CD4-positive, alpha-beta T cell (primary cell): Measurements from ENCODE around the gene KCNQ4. TPM values are rescaled to one million over a fixed set of nuclear protein-coding genes. Genes with fewer than 3 reads are reported as not detected.

Source experiments
- ATAC-seq: fragments of 200-7000 bp; cut with Tn5 transposase; one replicate; pipeline ENCODE4 v1.10.0; 2022; ENCODE audit warnings: mild to moderate bottlenecking; ENCODE audit not compliant: poor library complexity
- CTCF ChIA-PET: fragments of 350-600 bp; sonication (Branson Sonifier 250); formaldehyde crosslinking; loops from one replicate; lab custom pipeline; 2021; ENCODE audit warnings: antibody characterized with exemption, inconsistent platforms; lab: Charles Lee
- POLR2A ChIA-PET: fragments of 350-600 bp; sonication (Branson Sonifier 250); formaldehyde crosslinking; loops from one replicate; lab custom pipeline; 2021; ENCODE audit warnings: antibody characterized with exemption, inconsistent platforms; lab: Charles Lee
- DNase-seq, 14 experiments: peaks; one replicate each; pipeline ENCODE4 v3.0.0-alpha.2; 2013 to 2020; ENCODE audit warnings: mixed read lengths in 2 of 14
- H3K27ac ChIP-seq, 2 donors: one replicate each; pipeline versions ENCODE4 v1.5.1 to v1.7.0; 2013; ENCODE audit warnings: low read length in 2 of 2, low read depth in 1 of 2, mild to moderate bottlenecking in 1 of 2
- H3K27me3 ChIP-seq, 2 experiments: 1 replicate in 1 of 2; 2 replicates in 1 of 2; pipeline versions ENCODE4 v1.6.1 to v1.7.0; 2013; ENCODE audit warnings: low read length in 2 of 2, control low read depth in 1 of 2, mild to moderate bottlenecking in 1 of 2, moderate library complexity in 1 of 2; ENCODE audit not compliant: insufficient read depth in 2 of 2, control insufficient read depth in 1 of 2
- H3K36me3 ChIP-seq: one replicate; pipeline ENCODE4 v1.6.1; 2013; ENCODE audit warnings: low read length, control low read depth; ENCODE audit not compliant: insufficient read depth
- H3K4me1 ChIP-seq: one replicate; pipeline ENCODE4 v1.6.1; 2013; ENCODE audit warnings: low read length, control low read depth; ENCODE audit not compliant: insufficient read depth
- H3K4me3 ChIP-seq: one replicate; pipeline ENCODE4 v1.5.1; 2013; ENCODE audit warnings: mild to moderate bottlenecking, low read length, moderate library complexity
- H3K9me3 ChIP-seq, 2 experiments: 1 replicate in 1 of 2; 2 replicates in 1 of 2; pipeline versions ENCODE4 v1.6.1 to v1.7.0; 2013; ENCODE audit warnings: low read length in 2 of 2, mild to moderate bottlenecking in 2 of 2, control low read depth in 1 of 2, moderate library complexity in 1 of 2; ENCODE audit not compliant: control insufficient read depth in 1 of 2, insufficient read depth in 1 of 2
- H3K27ac Mint-ChIP-seq: one replicate; pipeline ENCODE4 v1.8.0; 2020; ENCODE audit warnings: mixed read lengths
- H3K27me3 Mint-ChIP-seq: one replicate; pipeline ENCODE4 v1.8.0; 2021; ENCODE audit warnings: mixed read lengths
- H3K36me3 Mint-ChIP-seq: one replicate; pipeline ENCODE4 v1.8.0; 2021; ENCODE audit warnings: low read depth, mixed read lengths
- H3K4me1 Mint-ChIP-seq: one replicate; pipeline ENCODE4 v1.8.0; 2021; ENCODE audit warnings: low read depth, mixed read lengths
- H3K4me3 Mint-ChIP-seq: one replicate; pipeline ENCODE4 v1.8.0; 2020; ENCODE audit warnings: mild to moderate bottlenecking, mixed read lengths
- H3K9me3 Mint-ChIP-seq: one replicate; pipeline ENCODE4 v1.8.0; 2020; ENCODE audit warnings: mixed read lengths
- intact Hi-C, 2 experiments: fragments of 100-400 bp; cut with DNase I in 1 of 2; cut with micrococcal nuclease in 1 of 2; formaldehyde crosslinking; loops; one replicate each; pipeline versions ENCODE4 v1.15.1 to v1.9.0; 2023 to 2025; cut with DNase I, micrococcal nuclease
- total RNA-seq, 174 experiments: library from RNA in 2 of 174; stranded (reverse) in 2 of 174; gene quantifications; one replicate each; pipeline ENCODE4 v1.2.3 and lab custom pipeline; 2021 to 2026
- TF ChIP-seq, protein P1 (sequence below): fragments of 200-600 bp; IDR thresholded peaks from one replicate; pipeline ENCODE4 v1.8.0; 2022; ENCODE audit warnings: antibody characterized with exemption, mild to moderate bottlenecking

The KCNQ4 gene
- total RNA-seq, 2 experiments from 2014 or later, result 0.25 to 0.30 TPM

DNA sequence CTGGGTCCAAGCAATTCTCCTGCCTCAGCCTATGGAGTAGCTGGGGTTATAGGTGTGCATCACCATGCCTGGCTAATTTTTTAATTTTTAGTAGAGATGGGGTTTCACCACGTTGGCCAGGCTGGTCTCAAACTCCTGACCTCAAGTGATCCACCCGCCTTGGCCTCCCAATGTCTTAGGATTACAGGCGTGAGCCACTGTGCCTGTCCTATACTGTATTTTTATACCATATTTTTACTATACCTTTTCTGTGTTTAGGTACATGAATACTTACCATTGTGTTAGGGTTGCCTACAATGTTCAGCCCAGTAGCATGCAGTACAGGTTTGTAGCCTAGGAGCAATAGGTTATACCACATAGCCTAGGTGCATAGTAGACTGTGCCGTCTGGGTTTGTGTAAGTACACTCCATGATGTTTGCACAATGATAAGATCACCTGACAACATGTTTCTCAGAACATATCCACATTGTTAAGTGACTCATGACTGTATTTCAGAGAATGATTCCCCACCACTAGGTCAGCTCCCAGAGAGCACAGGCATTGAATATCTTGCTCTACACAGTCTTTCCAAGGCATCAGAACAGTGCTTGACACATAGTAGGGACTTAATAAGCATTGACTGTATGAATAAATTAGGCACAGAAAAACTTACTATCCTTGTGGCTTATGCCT lies 84.6 kb downstream of the KCNQ4 start:
- Histone ChIP-seq H3K27me3 (no peaks in the 10 kb centered on the region), H3K36me3 (no peaks in the 10 kb centered on the region), H3K27ac (no peak overlapping the region), H3K4me3 (no peak overlapping the region), H3K4me1 (peaks cover 4% of the 10 kb centered on the region), H3K9me3 (no peaks in the 10 kb centered on the region)
- POLR2A ChIA-PET, result no interaction called here
- CTCF ChIA-PET, result interaction anchor here (1.1 to 1.4 kb wide), 2 partner anchors 18 to 84 kb away, joined by 4 to 5 read pairs; no protein-coding TSS in a partner anchor
- Mint-ChIP-seq H3K27ac (no peak overlapping the region), H3K27me3 (no peaks in the 10 kb centered on the region), H3K4me1 (no peaks in the 10 kb centered on the region), H3K36me3 (no peaks in the 10 kb centered on the region), H3K9me3 (peaks cover 4% of the 10 kb centered on the region), H3K4me3 (no peak overlapping the region)
- intact Hi-C loops, result no loop called here
- DNase-seq (no peak), ATAC-seq (no peak)
- TF ChIP-seq, protein P1, sequence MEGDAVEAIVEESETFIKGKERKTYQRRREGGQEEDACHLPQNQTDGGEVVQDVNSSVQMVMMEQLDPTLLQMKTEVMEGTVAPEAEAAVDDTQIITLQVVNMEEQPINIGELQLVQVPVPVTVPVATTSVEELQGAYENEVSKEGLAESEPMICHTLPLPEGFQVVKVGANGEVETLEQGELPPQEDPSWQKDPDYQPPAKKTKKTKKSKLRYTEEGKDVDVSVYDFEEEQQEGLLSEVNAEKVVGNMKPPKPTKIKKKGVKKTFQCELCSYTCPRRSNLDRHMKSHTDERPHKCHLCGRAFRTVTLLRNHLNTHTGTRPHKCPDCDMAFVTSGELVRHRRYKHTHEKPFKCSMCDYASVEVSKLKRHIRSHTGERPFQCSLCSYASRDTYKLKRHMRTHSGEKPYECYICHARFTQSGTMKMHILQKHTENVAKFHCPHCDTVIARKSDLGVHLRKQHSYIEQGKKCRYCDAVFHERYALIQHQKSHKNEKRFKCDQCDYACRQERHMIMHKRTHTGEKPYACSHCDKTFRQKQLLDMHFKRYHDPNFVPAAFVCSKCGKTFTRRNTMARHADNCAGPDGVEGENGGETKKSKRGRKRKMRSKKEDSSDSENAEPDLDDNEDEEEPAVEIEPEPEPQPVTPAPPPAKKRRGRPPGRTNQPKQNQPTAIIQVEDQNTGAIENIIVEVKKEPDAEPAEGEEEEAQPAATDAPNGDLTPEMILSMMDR, result no peak

DNA sequence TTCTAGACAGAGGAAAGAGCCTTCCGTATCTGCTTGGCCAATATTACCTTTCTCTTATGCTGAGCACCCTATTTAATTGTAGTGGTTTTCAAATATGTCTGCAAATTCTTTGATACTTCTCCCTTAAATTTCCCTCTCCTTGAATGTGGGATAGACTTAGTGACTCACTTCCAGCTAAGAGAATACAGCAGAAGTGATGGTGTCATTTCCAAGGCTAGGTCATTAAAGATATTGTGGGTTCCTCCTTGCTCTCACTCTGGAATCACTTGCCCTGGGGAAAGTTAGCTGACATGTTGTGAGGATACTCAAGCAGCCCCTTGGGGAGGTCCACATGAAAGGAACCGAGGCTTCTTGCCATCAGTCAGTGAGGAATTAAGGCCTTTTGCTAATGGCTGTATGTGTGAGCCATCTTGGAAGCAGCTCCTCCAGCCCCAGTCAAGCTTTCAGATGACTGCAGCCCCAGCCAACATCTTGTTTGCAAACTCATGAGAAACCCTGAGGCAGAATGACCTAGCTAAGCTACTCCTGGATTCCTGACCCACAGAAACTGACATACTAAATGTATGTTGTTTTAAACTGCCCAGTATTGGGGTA lies 86.6 kb downstream of the KCNQ4 start:
- Mint-ChIP-seq H3K27ac (no peak overlapping the region), H3K4me1 (peaks cover 3% of the 10 kb centered on the region), H3K36me3 (no peaks in the 10 kb centered on the region), H3K4me3 (no peak overlapping the region), H3K27me3 (no peaks in the 10 kb centered on the region), H3K9me3 (peaks cover 4% of the 10 kb centered on the region)
- Histone ChIP-seq H3K27ac (no peak overlapping the region), H3K9me3 (no peaks in the 10 kb centered on the region), H3K36me3 (no peaks in the 10 kb centered on the region), H3K4me3 (no peak overlapping the region), H3K27me3 (no peaks in the 10 kb centered on the region), H3K4me1 (peaks cover 6% of the 10 kb centered on the region)
- ATAC-seq (no peak), DNase-seq (no peak)
- TF ChIP-seq, protein P1, result no peak
- intact Hi-C loops, result no loop called here
- CTCF ChIA-PET, result no interaction called here
- POLR2A ChIA-PET, result no interaction called here

DNA sequence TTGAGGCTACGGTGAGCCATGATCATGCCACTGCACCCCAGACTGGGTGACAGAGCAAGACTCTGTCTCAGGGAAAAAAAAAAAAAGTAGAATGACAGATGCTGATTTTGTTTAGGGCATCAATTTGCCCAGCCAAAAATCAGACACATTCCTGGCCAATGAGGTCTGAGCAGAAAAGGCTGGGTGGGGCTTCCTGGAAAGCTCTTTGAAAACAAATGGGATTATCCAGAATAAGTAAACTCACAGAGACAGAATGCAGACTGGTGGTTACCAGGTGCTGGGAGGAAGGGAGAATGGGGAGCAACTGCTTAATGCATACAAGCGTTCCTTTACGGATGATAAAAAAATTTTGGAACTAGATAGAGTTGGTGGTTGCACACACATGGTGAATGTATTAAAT lies 88.7 kb downstream of the KCNQ4 start:
- Mint-ChIP-seq H3K36me3 (no peaks in the 10 kb centered on the region), H3K9me3 (peaks cover 6% of the 10 kb centered on the region), H3K27me3 (no peaks in the 10 kb centered on the region), H3K4me3 (no peak overlapping the region), H3K27ac (no peak overlapping the region), H3K4me1 (peaks cover 16% of the 10 kb centered on the region)
- CTCF ChIA-PET, result no interaction called here
- DNase-seq (no peak), ATAC-seq (no peak)
- Histone ChIP-seq H3K27ac (no peak overlapping the region), H3K36me3 (no peaks in the 10 kb centered on the region), H3K4me1 (peaks cover 24% of the 10 kb centered on the region), H3K27me3 (no peaks in the 10 kb centered on the region), H3K4me3 (no peak overlapping the region), H3K9me3 (no peaks in the 10 kb centered on the region)
- POLR2A ChIA-PET, result interaction anchor here (1.4 kb wide), 1 partner anchor 10 kb away, joined by 3 read pairs; the partner anchor contains the start of gene CITED4
- intact Hi-C loops, result no loop called here
- TF ChIP-seq, protein P1, result no peak
